Pancreas (tissue), 10 donors: Measurements from ENCODE around the gene SMIM15. TPM values are rescaled to one million over a fixed set of nuclear protein-coding genes. Genes with fewer than 3 reads are reported as not detected.

Source experiments
- ATAC-seq, 4 donors: fragments of 200-7000 bp; cut with Tn5 transposase; one replicate each; pipeline versions ENCODE4 v1.8.0 to v1.9.1; 2020; ENCODE audit warnings: mild to moderate bottlenecking in 4 of 4, moderate library complexity in 4 of 4
- DNase-seq, 6 donors: peaks; one replicate each; pipeline ENCODE4 v3.0.0-alpha.2; 2020
- FAIRE-seq: peaks from 2 replicates; lab custom pipeline; 2012; peaks lifted over from hg19 to GRCh38; lab: Jason Lieb, UNC
- H3K27ac ChIP-seq, 4 donors: fragments of 200-600 bp; sonication (generic); 1 replicate in 3 of 4; 2 replicates in 1 of 4; pipeline versions ENCODE4 v1.5.0 to v1.8.0; 2020
- H3K27me3 ChIP-seq, 4 donors: fragments of 200-600 bp; one replicate each; pipeline ENCODE4 v1.8.0; 2021
- H3K36me3 ChIP-seq, 3 donors: fragments of 200-600 bp; sonication (generic) in 1 of 3; one replicate each; pipeline versions ENCODE4 v1.5.0 to v1.8.0; 2020 to 2021
- H3K4me1 ChIP-seq, 3 donors: fragments of 200-600 bp; one replicate each; pipeline ENCODE4 v1.8.0; 2021
- H3K4me3 ChIP-seq, 4 donors: fragments of 200-600 bp; sonication (generic) in 2 of 4; one replicate each; pipeline versions ENCODE4 v1.5.0 to v1.8.0; 2020 to 2021
- H3K9me3 ChIP-seq, 4 donors: fragments of 200-600 bp; one replicate each; pipeline ENCODE4 v1.8.0; 2021
- WGBS, 2 donors: extraction: QIAGEN DNeasy Blood & Tissue Kit; methylation state at CpG; one replicate each; pipeline ENCODE4 v1.1.7; 2013; 5-methylcytosine and 5-hydroxymethylcytosine counted together
- intact Hi-C, 3 donors: fragments of 100-400 bp; cut with DNase I; formaldehyde crosslinking; loops; one replicate each; pipeline versions ENCODE4 v1.11.1 to v1.14.2; 2022
- polyA plus RNA-seq, 2 donors: library from polyadenylated mRNA; stranded (reverse); fragments of 200-250 nt; gene quantifications; one replicate each; pipeline ENCODE4 v1.2.3, GENCODE V29; 2013
- total RNA-seq, 6 donors: library from RNA; stranded (reverse); fragmentation: NEBNext Ultra II Directional in 4 of 6; extraction: Animal tissue kit (Norgen Biotek cat#: 25700) in 4 of 6; gene quantifications; one replicate each; pipeline versions ENCODE4 v1.2.1 to v1.2.4, GENCODE V29; 2021 to 2023
- TF ChIP-seq, protein P1 (sequence below), 4 donors: fragments of 200-600 bp; sonication (generic) in 3 of 4; IDR thresholded peaks; one replicate each; pipeline versions ENCODE4 v1.5.0 to v1.8.0; 2021; ENCODE audit warnings: antibody characterized with exemption in 4 of 4
- donor health status: healthy with polysubstance abuse.
- donor health status: DM: no; HTN: no; CAD: no; lungs with moderate emphysema.
- donor health status: DM: no; HTN: no; CAD: no.
- donor health status: control.
- donor health status: control.
- donor health status: Bipolar disorder and iron deficiency.
- donor health status: DM: yes; HTN: yes; CAD: no.
- donor health status: DM: no; HTN: no; CAD: no.
- donor health status: DM: no; HTN: no; CAD: no.
- donor health status: DM: yes; HTN: yes; CAD: no.

SMIM15 gene
- total and polyA plus RNA-seq, 8 donors, result 14.4 to 36.4 (median 23.1) TPM

GRCh38 chr5:61182449-61182848 lies 20.2 kb upstream of the SMIM15 start:
- TF ChIP-seq, protein P1, sequence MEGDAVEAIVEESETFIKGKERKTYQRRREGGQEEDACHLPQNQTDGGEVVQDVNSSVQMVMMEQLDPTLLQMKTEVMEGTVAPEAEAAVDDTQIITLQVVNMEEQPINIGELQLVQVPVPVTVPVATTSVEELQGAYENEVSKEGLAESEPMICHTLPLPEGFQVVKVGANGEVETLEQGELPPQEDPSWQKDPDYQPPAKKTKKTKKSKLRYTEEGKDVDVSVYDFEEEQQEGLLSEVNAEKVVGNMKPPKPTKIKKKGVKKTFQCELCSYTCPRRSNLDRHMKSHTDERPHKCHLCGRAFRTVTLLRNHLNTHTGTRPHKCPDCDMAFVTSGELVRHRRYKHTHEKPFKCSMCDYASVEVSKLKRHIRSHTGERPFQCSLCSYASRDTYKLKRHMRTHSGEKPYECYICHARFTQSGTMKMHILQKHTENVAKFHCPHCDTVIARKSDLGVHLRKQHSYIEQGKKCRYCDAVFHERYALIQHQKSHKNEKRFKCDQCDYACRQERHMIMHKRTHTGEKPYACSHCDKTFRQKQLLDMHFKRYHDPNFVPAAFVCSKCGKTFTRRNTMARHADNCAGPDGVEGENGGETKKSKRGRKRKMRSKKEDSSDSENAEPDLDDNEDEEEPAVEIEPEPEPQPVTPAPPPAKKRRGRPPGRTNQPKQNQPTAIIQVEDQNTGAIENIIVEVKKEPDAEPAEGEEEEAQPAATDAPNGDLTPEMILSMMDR (IDR thresholded peaks at IDR 0.05), result no peak
- 56 to 58% methylated on average over 2 of the region's 2 CpGs for WGBS, 2 donors
- Histone ChIP-seq H3K4me3 (no peak overlapping the region), H3K36me3 (no peaks in the 10 kb centered on the region), H3K4me1 (peaks cover 0 to 8% (median 0%) of the 10 kb centered on the region in 3 donors), H3K9me3 (no peaks in the 10 kb centered on the region), H3K27ac (no peak overlapping the region), H3K27me3 (no peaks in the 10 kb centered on the region)
- intact Hi-C loops, result no loop called here
- DNase-seq (no peak), FAIRE-seq (no peak), ATAC-seq (peak in 3 of 4 donors; percentile 47 to 62 (median 51))

DNA sequence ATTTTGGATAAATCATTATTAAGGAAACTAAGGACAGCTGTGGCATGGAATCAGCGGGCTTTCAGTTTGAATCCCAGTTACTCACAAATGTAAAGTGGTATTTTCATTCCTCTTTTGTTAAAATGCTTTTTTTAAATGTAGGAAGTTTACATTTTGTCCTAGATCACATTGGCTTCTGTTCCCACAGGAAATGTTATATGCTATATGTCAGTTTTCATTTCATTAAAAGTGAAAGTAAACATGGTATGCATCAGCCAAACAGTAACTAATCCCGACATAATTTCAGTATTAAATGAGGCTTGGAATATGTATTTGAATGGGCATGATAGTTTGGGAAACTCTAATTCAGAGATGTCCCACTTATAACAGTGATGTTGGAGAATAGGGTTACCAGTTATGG lies 18.6 kb upstream of the SMIM15 start:
- FAIRE-seq (no peak), DNase-seq (no peak), ATAC-seq (peak in 1 of 4 donors; percentile 30)
- TF ChIP-seq, protein P1 (IDR thresholded peaks at IDR 0.05), result no peak
- Histone ChIP-seq H3K27ac (no peak overlapping the region), H3K27me3 (no peaks in the 10 kb centered on the region), H3K9me3 (no peaks in the 10 kb centered on the region), H3K36me3 (no peaks in the 10 kb centered on the region), H3K4me1 (peaks cover 0 to 8% (median 0%) of the 10 kb centered on the region in 3 donors), H3K4me3 (peak overlapping the region in 2 of 4 donors; percentile 15 to 20)
- WGBS, 2 donors, result 59 to 61% methylated on average over 2 of the region's 2 CpGs
- intact Hi-C loops, result no loop called here

GRCh38 chr5:61178702-61179101 lies 16.4 kb upstream of the SMIM15 start:
- intact Hi-C loops, result loop anchor here in 2 of 3 donors (10.0 kb wide), 3 partner anchors 136 to 476 kb away; no protein-coding TSS in a partner anchor

GRCh38 chr5:61177716-61178115 lies 15.4 kb upstream of the SMIM15 start:
- intact Hi-C loops, result loop anchor here in 2 of 3 donors (10.0 kb wide), 3 partner anchors 137 to 477 kb away; no protein-coding TSS in a partner anchor
- 93% methylated on average over 7 of the region's 7 CpGs for WGBS, 2 donors

More at GRCh38 chr5:61178702-61179101, 16.4 kb upstream of the SMIM15 start:
- Histone ChIP-seq H3K27ac (peak overlapping the region in 1 of 4 donors; percentile 20), H3K9me3 (no peaks in the 10 kb centered on the region), H3K27me3 (no peaks in the 10 kb centered on the region), H3K4me3 (no peak overlapping the region), H3K36me3 (no peaks in the 10 kb centered on the region), H3K4me1 (peaks cover 0 to 16% (median 0%) of the 10 kb centered on the region in 3 donors)
- TF ChIP-seq, protein P1 (IDR thresholded peaks at IDR 0.05), result no peak
- FAIRE-seq (no peak), ATAC-seq (peak; percentile 45 to 70 (median 60)), DNase-seq (no peak)
- WGBS, 2 donors, result 37 to 46% methylated on average over 4 of the region's 4 CpGs

More at GRCh38 chr5:61177716-61178115, 15.4 kb upstream of the SMIM15 start:
- no peak overlapping the region for H3K27ac ChIP-seq
- peaks cover 0 to 16% (median 0%) of the 10 kb centered on the region in 3 donors for H3K4me1 ChIP-seq
- H3K9me3 ChIP-seq, result no peaks in the 10 kb centered on the region
- no peak for FAIRE-seq
- ATAC-seq, result no peak
- no peaks in the 10 kb centered on the region for H3K27me3 ChIP-seq
- no peak for DNase-seq
- H3K36me3 ChIP-seq, result no peaks in the 10 kb centered on the region
- TF ChIP-seq, protein P1 (IDR thresholded peaks at IDR 0.05), result no peak
- no peak overlapping the region for H3K4me3 ChIP-seq
